HCT116 (cell line): ENCODE data around the gene L1CAM. TPM values are rescaled to one million over a fixed set of nuclear protein-coding genes. Genes with fewer than 3 reads are reported as not detected.

Source experiments
- ATAC-seq: fragments of 200-7000 bp; cut with Tn5 transposase; 2 replicates; pipeline ENCODE4 v1.9.1; 2020; ENCODE audit warnings: mild to moderate bottlenecking, moderate library complexity
- BruUV-seq: library from RNA; stranded (reverse); fragments of 400-500 nt; replicated peaks from 2 replicates; lab custom pipeline; 2021; lab: Mats Ljungman, UMichigan
- CTCF ChIA-PET: fragments of 300-600 bp; sonication (Branson Sonifier 250); formaldehyde crosslinking; loops from one replicate; lab custom pipeline; 2021; ENCODE audit warnings: antibody characterized with exemption; lab: Charles Lee
- POLR2A ChIA-PET: fragments of 300-600, 350-600 bp; sonication (Branson Sonifier 250); formaldehyde crosslinking; loops from one replicate; lab custom pipeline; 2021; ENCODE audit warnings: antibody characterized with exemption; lab: Charles Lee
- RAD21 ChIA-PET, 2 experiments: fragments of 300-600 bp; sonication (Branson Sonifier 250); formaldehyde crosslinking; loops; one replicate each; lab custom pipeline; 2023; ENCODE audit warnings: low total read pairs in 2 of 2; ENCODE audit not compliant: uncharacterized antibody in 2 of 2, unreplicated experiment in 2 of 2, low non-redundant PET in 1 of 2; lab: Charles Lee
- DNase-seq: peaks from one replicate; pipeline ENCODE4 v3.0.0-alpha.2; 2010; ENCODE audit warnings: low read depth, low spot score
- H2AFZ ChIP-seq: fragments of 200-600 bp; shearing (Covaris generic), sonication (generic); 2 replicates; pipeline ENCODE4 v1.6.1; 2017; ENCODE audit warnings: low read depth, mixed run types, mixed read lengths, antibody characterized with exemption, low read length; ENCODE audit not compliant: poor library complexity, severe bottlenecking
- H3K27ac ChIP-seq: 2 replicates; pipeline ENCODE4 v1.5.1; 2012; ENCODE audit warnings: low read depth, low read length
- H3K27me3 ChIP-seq: fragments of 200-600 bp; sonication (generic); 2 replicates; pipeline ENCODE4 v1.6.1; 2016; ENCODE audit warnings: mixed run types, low read length, mixed read lengths; ENCODE audit not compliant: insufficient read depth
- H3K36me3 ChIP-seq, 2 experiments: fragments of 200-500 bp in 1 of 2; fragments of 200-600 bp in 1 of 2; sonication (Bioruptor generic) in 1 of 2; sonication (generic) in 1 of 2; 2 replicates each; pipeline versions ENCODE4 v1.5.1 to v1.6.1; 2014 to 2016; ENCODE audit warnings: low read length in 2 of 2, inconsistent platforms in 1 of 2, mixed read lengths in 1 of 2, mixed run types in 1 of 2; ENCODE audit not compliant: insufficient read depth in 2 of 2, control insufficient read depth in 1 of 2
- H3K4me1 ChIP-seq, 2 experiments: fragments of 200-600 bp in 1 of 2; sonication (generic) in 1 of 2; 2 replicates each; pipeline versions ENCODE4 v1.5.1 to v1.6.1; 2012 to 2017; ENCODE audit warnings: low read length in 2 of 2, inconsistent platforms in 1 of 2, mild to moderate bottlenecking in 1 of 2, mixed read lengths in 1 of 2, mixed run types in 1 of 2, moderate library complexity in 1 of 2; ENCODE audit not compliant: insufficient read depth in 2 of 2, control insufficient read depth in 1 of 2
- H3K4me2 ChIP-seq: fragments of 200-600 bp; sonication (generic); 2 replicates; pipeline ENCODE4 v1.6.1; 2017; ENCODE audit warnings: mixed run types, low read length, mixed read lengths
- H3K4me3 ChIP-seq, 2 experiments: fragments of 200-600 bp in 1 of 2; sonication (generic) in 1 of 2; replicated peaks in 1 of 2; 2 replicates each; pipeline ENCODE4 v1.5.1; 2011 to 2016; ENCODE audit warnings: low read length in 2 of 2, control low read depth in 1 of 2, low read depth in 1 of 2, mild to moderate bottlenecking in 1 of 2, mixed read lengths in 1 of 2, mixed run types in 1 of 2
- H3K79me2 ChIP-seq: fragments of 200-600 bp; sonication (generic); 2 replicates; pipeline ENCODE4 v1.6.1; 2017; ENCODE audit warnings: mild to moderate bottlenecking, mixed run types, low read length, moderate library complexity, mixed read lengths; ENCODE audit not compliant: insufficient read depth
- H3K9ac ChIP-seq: fragments of 200-600 bp; sonication (generic); 2 replicates; pipeline ENCODE4 v1.6.1; 2016; ENCODE audit warnings: low read length, mixed read lengths
- H3K9me2 ChIP-seq: fragments of 200-600 bp; sonication (generic), shearing (Covaris generic); 2 replicates; pipeline ENCODE4 v1.6.1; 2017; ENCODE audit warnings: mixed run types, mild to moderate bottlenecking, moderate library complexity; ENCODE audit not compliant: insufficient read depth
- H3K9me3 ChIP-seq, 2 experiments: fragments of 200-500 bp in 1 of 2; fragments of 200-600 bp in 1 of 2; sonication (Bioruptor generic) in 1 of 2; sonication (generic) in 1 of 2; 2 replicates each; pipeline ENCODE4 v1.6.1; 2014 to 2017; ENCODE audit warnings: low read length in 2 of 2, mixed read lengths in 2 of 2, inconsistent platforms in 1 of 2, low read depth in 1 of 2, mild to moderate bottlenecking in 1 of 2, mixed run types in 1 of 2, moderate library complexity in 1 of 2; ENCODE audit not compliant: control insufficient read depth in 1 of 2, insufficient read depth in 1 of 2
- H4K20me1 ChIP-seq: fragments of 200-600 bp; sonication (generic), shearing (Covaris generic); 2 replicates; pipeline ENCODE4 v1.6.1; 2017; ENCODE audit warnings: mixed run types, mild to moderate bottlenecking, moderate library complexity; ENCODE audit not compliant: insufficient read depth
- ATF3 ChIP-seq: IDR thresholded peaks from 2 replicates; pipeline ENCODE4 v1.6.1; 2012
- CEBPB ChIP-seq: IDR thresholded peaks from 2 replicates; pipeline ENCODE4 v1.6.1; 2012; ENCODE audit warnings: low read depth
- EGR1 ChIP-seq: IDR thresholded peaks from 2 replicates; pipeline ENCODE4 v1.6.1; 2012; ENCODE audit warnings: low read depth
- ELF1 ChIP-seq: IDR thresholded peaks from 2 replicates; pipeline ENCODE4 v1.6.1; 2012; ENCODE audit warnings: low read depth, borderline replicate concordance
- EZH2 ChIP-seq: fragments of 200-600 bp; sonication (generic); IDR thresholded peaks from 2 replicates; pipeline ENCODE4 v1.6.1; 2017; ENCODE audit warnings: antibody characterized with exemption, mixed run types
- EZH2phosphoT487 ChIP-seq: fragments of 200-600 bp; IDR thresholded peaks from 2 replicates; pipeline ENCODE4 v1.6.1; 2018; ENCODE audit warnings: antibody characterized with exemption, borderline replicate concordance
- JUND ChIP-seq: IDR thresholded peaks from 2 replicates; pipeline ENCODE4 v1.6.1; 2012
- MAX ChIP-seq: IDR thresholded peaks from 2 replicates; pipeline ENCODE4 v1.6.1; 2012
- SP1 ChIP-seq: IDR thresholded peaks from 2 replicates; pipeline ENCODE4 v1.6.1; 2012; ENCODE audit warnings: low read depth
- SRF ChIP-seq: IDR thresholded peaks from 2 replicates; pipeline ENCODE4 v1.6.1; 2012; ENCODE audit warnings: low read depth
- ZFX ChIP-seq: fragments of 450-650 bp; IDR thresholded peaks from 2 replicates; pipeline ENCODE4 v1.6.1; 2017
- intact Hi-C: fragments of 100-400 bp; cut with micrococcal nuclease; formaldehyde crosslinking; loops from 2 replicates; pipeline ENCODE4 v1.10.0; 2022
- total RNA-seq: library from RNA; stranded (reverse); gene quantifications from one replicate; pipeline ENCODE4 v1.2.1, GENCODE V29; 2021; ENCODE audit not compliant: unreplicated experiment
- TF ChIP-seq, protein P1 (sequence below), 3 experiments: fragments of 200-600 bp in 1 of 3; sonication (generic) in 1 of 3; IDR thresholded peaks in 2 of 3; conservative IDR thresholded peaks in 1 of 3; 2 replicates each; pipeline ENCODE4 v1.5.1; 2012 to 2017; ENCODE audit warnings: low read depth in 2 of 3, low read length in 2 of 3, antibody characterized with exemption in 1 of 3, borderline replicate concordance in 1 of 3, control low read depth in 1 of 3, mild to moderate bottlenecking in 1 of 3, mixed read lengths in 1 of 3, mixed run types in 1 of 3, moderate library complexity in 1 of 3; ENCODE audit not compliant: insufficient read depth in 1 of 3

The L1CAM gene
- total RNA-seq, 1 experiment from 2014 or later: 14.8 TPM

- RAD21 ChIA-PET: no interaction called here
- no peaks in the 10 kb centered on the region for H3K27me3 ChIP-seq
- no peak overlapping the region for H3K4me2 ChIP-seq
- no peaks in the 10 kb centered on the region for H4K20me1 ChIP-seq
- H2AFZ ChIP-seq: no peak overlapping the region
- no peaks in the 10 kb centered on the region for H3K4me1 ChIP-seq
- H3K9me2 ChIP-seq: no peaks in the 10 kb centered on the region
- no peak overlapping the region for H3K9ac ChIP-seq
- H3K27ac ChIP-seq: no peak overlapping the region
- no peak overlapping the region for H3K4me3 ChIP-seq
- CTCF ChIA-PET: no interaction called here
- intact Hi-C loops: no loop called here
- TF ChIP-seq EZH2phosphoT487: no peak
- no peak for TF ChIP-seq JUND
- no peak for TF ChIP-seq SP1
- no peak for TF ChIP-seq EZH2
- TF ChIP-seq CEBPB: no peak
- TF ChIP-seq SRF: no peak
- TF ChIP-seq ZFX: no peak
- TF ChIP-seq, protein P1, sequence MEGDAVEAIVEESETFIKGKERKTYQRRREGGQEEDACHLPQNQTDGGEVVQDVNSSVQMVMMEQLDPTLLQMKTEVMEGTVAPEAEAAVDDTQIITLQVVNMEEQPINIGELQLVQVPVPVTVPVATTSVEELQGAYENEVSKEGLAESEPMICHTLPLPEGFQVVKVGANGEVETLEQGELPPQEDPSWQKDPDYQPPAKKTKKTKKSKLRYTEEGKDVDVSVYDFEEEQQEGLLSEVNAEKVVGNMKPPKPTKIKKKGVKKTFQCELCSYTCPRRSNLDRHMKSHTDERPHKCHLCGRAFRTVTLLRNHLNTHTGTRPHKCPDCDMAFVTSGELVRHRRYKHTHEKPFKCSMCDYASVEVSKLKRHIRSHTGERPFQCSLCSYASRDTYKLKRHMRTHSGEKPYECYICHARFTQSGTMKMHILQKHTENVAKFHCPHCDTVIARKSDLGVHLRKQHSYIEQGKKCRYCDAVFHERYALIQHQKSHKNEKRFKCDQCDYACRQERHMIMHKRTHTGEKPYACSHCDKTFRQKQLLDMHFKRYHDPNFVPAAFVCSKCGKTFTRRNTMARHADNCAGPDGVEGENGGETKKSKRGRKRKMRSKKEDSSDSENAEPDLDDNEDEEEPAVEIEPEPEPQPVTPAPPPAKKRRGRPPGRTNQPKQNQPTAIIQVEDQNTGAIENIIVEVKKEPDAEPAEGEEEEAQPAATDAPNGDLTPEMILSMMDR (IDR thresholded peaks at IDR 0.05 in 2 of 3, conservative IDR thresholded peaks at IDR 0.05 in 1 of 3; ENCODE audit: borderline replicate concordance in 1 of 3, insufficient read depth in 1 of 3, low read depth in 2 of 3, low read length in 2 of 3): no peak
- no peak for TF ChIP-seq EGR1
- no peak for TF ChIP-seq MAX
- no peak for TF ChIP-seq ELF1
- TF ChIP-seq ATF3: no peak
- H3K79me2 ChIP-seq: no peaks in the 10 kb centered on the region
- ATAC-seq: no peak
- no peak for DNase-seq
- no peaks in the 10 kb centered on the region for H3K36me3 ChIP-seq
- no TSS peak for BruUV-seq
- POLR2A ChIA-PET: no interaction called here
- H3K9me3 ChIP-seq: no peaks in the 10 kb centered on the region
Measured at GRCh38 chrX:153909980-153910360, 24.0 kb upstream of the L1CAM start.
